Prostate gland (tissue), 2 donors: Measurements from ENCODE around the gene JAKMIP1. TPM values are rescaled to one million over a fixed set of nuclear protein-coding genes. Genes with fewer than 3 reads are reported as not detected.

Experiments
- DNase-seq: peaks from one replicate; pipeline ENCODE4 v3.0.0-alpha.2; 2019; ENCODE audit warnings: low spot score
- H3K27ac ChIP-seq, 2 donors: fragments of 200-600 bp; sonication (generic); 2 replicates each; pipeline ENCODE4 v1.5.1; 2017 to 2019
- H3K27me3 ChIP-seq: fragments of 200-600 bp; sonication (generic); replicated peaks from 2 replicates; pipeline ENCODE4 v1.5.1; 2019; ENCODE audit not compliant: insufficient read depth
- H3K36me3 ChIP-seq, 2 donors: fragments of 200-600 bp; sonication (generic); 1 replicate in 1 of 2; 2 replicates in 1 of 2; pipeline versions ENCODE4 v1.5.1 to v1.8.1; 2017 to 2019
- H3K4me1 ChIP-seq: fragments of 200-600 bp; sonication (generic); replicated peaks from 2 replicates; pipeline ENCODE4 v1.5.1; 2019
- H3K4me3 ChIP-seq, 2 donors: fragments of 200-600 bp; sonication (generic); 2 replicates each; pipeline ENCODE4 v1.5.1; 2017 to 2019
- H3K9me3 ChIP-seq: fragments of 200-600 bp; sonication (generic); 2 replicates; pipeline ENCODE4 v1.5.1; 2017
- CTCF ChIP-seq, 4 experiments: fragments of 200-600 bp in 2 of 4; fragments of 450-650 bp in 2 of 4; sonication (generic) in 2 of 4; IDR thresholded peaks; 1 replicate in 3 of 4; 2 replicates in 1 of 4; pipeline ENCODE4 v1.5.1; 2016 to 2019; ENCODE audit warnings: antibody characterized with exemption in 4 of 4, mild to moderate bottlenecking in 2 of 4, moderate library complexity in 2 of 4
- POLR2A ChIP-seq: fragments of 450-650 bp; IDR thresholded peaks from one replicate; pipeline ENCODE4 v1.6.1; 2016; ENCODE audit warnings: antibody characterized with exemption, mild to moderate bottlenecking
- POLR2AphosphoS5 ChIP-seq: sonication (generic); formaldehyde crosslinking; IDR thresholded peaks from one replicate; pipeline ENCODE4 v1.6.1; 2017; ENCODE audit warnings: antibody characterized with exemption
- WGBS: methylation state at CpG from one replicate; pipeline ENCODE4 v1.1.5; 2018; 5-methylcytosine and 5-hydroxymethylcytosine counted together
- intact Hi-C: fragments of 100-400 bp; cut with DNase I; formaldehyde crosslinking; loops from one replicate; pipeline ENCODE4 v1.14.2; 2022
- total RNA-seq, 2 donors: library from RNA; depleted of rRNA; stranded (reverse); fragments of >200 nt; gene quantifications; one replicate each; pipeline ENCODE4 v1.1.0, GENCODE V29; 2016

The JAKMIP1 gene
- total RNA-seq, 2 donors from 2014 or later = 22.4 to 29.1 TPM

DNA sequence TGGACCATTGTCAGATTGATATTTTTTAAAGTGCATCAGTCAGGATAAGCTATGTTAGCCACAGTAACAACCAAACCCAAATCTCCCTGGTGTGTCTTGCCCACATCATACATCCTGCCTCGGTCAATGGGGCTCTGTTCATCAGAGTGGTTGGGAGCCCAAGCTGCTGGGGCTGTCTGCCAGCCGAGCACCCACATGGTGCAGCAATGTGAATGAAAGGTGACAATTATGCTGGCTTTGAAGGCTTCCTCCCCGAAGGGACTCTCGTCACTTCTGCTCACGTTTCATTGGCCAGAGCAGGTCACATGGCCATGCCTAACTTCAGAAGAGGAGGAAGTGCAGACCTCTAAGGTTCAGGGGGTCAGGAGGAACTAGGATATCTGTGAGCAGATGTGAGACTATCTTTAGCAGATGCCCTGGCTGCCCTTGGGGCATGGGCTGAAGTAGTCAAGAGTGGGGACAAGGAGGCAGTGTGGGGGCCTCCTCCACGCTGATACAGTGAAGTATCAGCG, 1.3 kb upstream of the JAKMIP1 start:
- Histone ChIP-seq H3K4me3 (no peak overlapping the region), H3K27ac (peak overlapping the region in 1 of 2 donors; percentile 10), H3K36me3 (no peaks in the 10 kb centered on the region), H3K27me3 (peaks cover 4% of the 10 kb centered on the region), H3K4me1 (no peaks in the 10 kb centered on the region), H3K9me3 (no peaks in the 10 kb centered on the region)
- no peak for DNase-seq
- TF ChIP-seq POLR2A (no peak), CTCF (IDR thresholded peaks at IDR 0.05) (no peak), POLR2AphosphoS5 (no peak)
- 80% methylated on average over 7 of the region's 7 CpGs for WGBS
- intact Hi-C loops = no loop called here

- H3K9me3 ChIP-seq = no peaks in the 10 kb centered on the region
- peaks cover 4% of the 10 kb centered on the region for H3K27me3 ChIP-seq
- intact Hi-C loops = no loop called here
- no peak for TF ChIP-seq POLR2A
- no peak for TF ChIP-seq CTCF (IDR thresholded peaks at IDR 0.05)
- no peak for TF ChIP-seq POLR2AphosphoS5
- no peak for DNase-seq
- H3K4me3 ChIP-seq = peak overlapping the region; percentile 42 to 59
- H3K36me3 ChIP-seq = no peaks in the 10 kb centered on the region
- H3K4me1 ChIP-seq = no peaks in the 10 kb centered on the region
- H3K27ac ChIP-seq = peak overlapping the region; percentile 72 to 75
- WGBS = 12% methylated on average over 15 of the region's 15 CpGs
Observed at GRCh38 chr4:6200922-6201362, 593 bp upstream of the JAKMIP1 start.

GRCh38 chr4:6199422-6199921, 877 bp downstream of the JAKMIP1 start:
- intact Hi-C loops = no loop called here
- WGBS = 2% methylated on average over 22 of the region's 55 CpGs
- Histone ChIP-seq H3K4me1 (no peaks in the 10 kb centered on the region), H3K27ac (no peak overlapping the region), H3K36me3 (no peaks in the 10 kb centered on the region), H3K4me3 (peak overlapping the region; percentile 42 to 59), H3K9me3 (no peaks in the 10 kb centered on the region), H3K27me3 (peaks cover 4% of the 10 kb centered on the region)
- no peak for TF ChIP-seq POLR2A
- DNase-seq = no peak

DNA sequence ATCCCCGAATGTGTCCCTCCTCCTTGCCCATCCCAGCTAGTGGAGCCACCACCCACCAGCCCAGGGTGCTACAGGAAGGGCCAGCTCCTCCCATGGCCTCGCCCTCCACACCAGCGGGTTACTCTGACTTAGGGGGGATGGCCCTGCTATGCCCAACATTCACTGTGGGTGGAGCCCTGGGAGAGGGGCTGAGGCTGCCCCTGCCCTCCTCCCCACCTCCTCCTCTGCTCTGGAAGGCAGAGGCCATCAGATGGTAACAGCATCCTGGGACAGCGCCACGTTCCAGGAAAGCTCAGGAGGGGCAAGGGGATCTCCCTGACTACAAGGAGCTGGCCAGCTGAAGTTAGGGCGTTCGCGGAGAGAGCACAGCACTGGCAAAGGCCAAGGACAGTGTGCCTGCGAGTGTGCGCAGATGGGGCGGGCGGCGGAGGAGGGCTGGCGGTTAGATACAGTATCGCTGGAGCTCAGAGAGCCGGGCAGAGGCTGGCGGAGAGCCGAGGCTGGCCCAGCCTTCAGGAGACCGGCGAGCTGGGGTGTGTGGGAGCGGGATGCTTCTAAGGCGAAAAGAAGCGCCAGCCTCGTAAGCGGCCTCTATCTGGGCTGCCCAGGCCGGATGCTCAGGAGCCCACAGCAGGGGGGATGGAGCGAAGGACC, 1.5 kb downstream of the JAKMIP1 start:
- peak overlapping the region; percentile 42 to 59 for H3K4me3 ChIP-seq
- no peaks in the 10 kb centered on the region for H3K4me1 ChIP-seq
- peaks cover 4% of the 10 kb centered on the region for H3K27me3 ChIP-seq
- 3% methylated on average over 27 of the region's 27 CpGs for WGBS
- intact Hi-C loops = no loop called here
- TF ChIP-seq POLR2AphosphoS5 = no peak
- no peak for TF ChIP-seq POLR2A
- TF ChIP-seq CTCF (IDR thresholded peaks at IDR 0.05) = no peak
- DNase-seq = no peak
- no peaks in the 10 kb centered on the region for H3K9me3 ChIP-seq
- no peak overlapping the region for H3K27ac ChIP-seq
- no peaks in the 10 kb centered on the region for H3K36me3 ChIP-seq

- Histone ChIP-seq H3K27ac (no peak overlapping the region), H3K27me3 (peaks cover 4% of the 10 kb centered on the region), H3K4me3 (no peak overlapping the region), H3K4me1 (no peaks in the 10 kb centered on the region), H3K9me3 (no peaks in the 10 kb centered on the region), H3K36me3 (no peaks in the 10 kb centered on the region)
- DNase-seq = no peak
- 43% methylated on average over 6 of the region's 6 CpGs for WGBS
- intact Hi-C loops = no loop called here
- TF ChIP-seq CTCF (IDR thresholded peaks at IDR 0.05) (no peak), POLR2A (no peak), POLR2AphosphoS5 (no peak)
Observed at GRCh38 chr4:6198278-6198677, 2.1 kb downstream of the JAKMIP1 start.
